DMS53 (cell line): ENCODE measurements around the gene PPP1R37.

ENCODE experiments used
- DNase-seq: peaks from one replicate; lab custom pipeline; 2025; lab: John Stamatoyannopoulos, UW

Gene PPP1R37

DNA sequence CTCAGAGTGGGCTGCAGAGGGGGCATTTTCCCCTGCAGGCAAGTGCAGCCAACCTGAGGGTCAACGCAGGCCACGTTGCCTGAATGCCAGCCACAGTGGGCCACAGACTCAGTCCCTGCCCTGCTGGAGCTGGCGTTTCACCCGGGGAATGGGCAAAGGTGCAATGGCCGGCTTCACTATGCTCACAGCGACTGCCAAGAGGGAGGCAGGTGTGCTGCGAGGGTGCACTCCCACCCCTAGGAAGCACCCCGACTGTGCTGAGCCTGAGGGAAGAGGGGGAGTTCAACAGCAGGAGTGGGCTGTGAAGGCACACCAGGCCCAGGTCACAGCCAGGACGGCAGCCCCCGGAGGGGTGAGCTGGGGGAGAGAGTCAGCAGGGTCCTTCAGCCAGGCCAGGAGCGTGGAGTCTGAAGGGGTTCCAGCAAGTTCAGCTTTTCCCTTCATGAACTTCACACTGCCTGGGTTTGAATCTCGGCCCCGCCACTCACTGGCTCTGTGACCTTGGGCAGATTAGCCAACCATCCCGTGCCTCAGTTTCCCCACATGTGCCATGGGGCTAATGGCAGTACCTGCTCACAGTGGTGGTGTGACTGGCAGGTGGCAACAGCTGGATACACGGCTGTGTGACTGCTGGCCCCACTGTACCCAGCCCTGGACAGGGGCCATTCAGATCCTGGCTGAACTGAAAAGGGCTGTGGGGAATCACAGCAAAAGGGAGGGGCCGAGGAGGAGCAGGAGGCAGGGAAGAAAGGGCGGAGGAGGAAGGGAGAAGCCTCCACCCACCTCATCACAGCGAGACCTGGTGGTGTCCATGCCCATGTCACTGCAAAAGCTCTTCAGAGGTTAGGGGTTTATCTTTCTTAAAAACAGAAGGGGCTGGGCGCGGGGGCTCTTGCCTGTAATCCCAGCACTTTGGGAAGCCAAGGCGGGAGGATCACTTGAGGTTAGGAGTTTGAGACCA lies 77.4 kb downstream of the PPP1R37 start:
- DNase-seq = no peak

DNA sequence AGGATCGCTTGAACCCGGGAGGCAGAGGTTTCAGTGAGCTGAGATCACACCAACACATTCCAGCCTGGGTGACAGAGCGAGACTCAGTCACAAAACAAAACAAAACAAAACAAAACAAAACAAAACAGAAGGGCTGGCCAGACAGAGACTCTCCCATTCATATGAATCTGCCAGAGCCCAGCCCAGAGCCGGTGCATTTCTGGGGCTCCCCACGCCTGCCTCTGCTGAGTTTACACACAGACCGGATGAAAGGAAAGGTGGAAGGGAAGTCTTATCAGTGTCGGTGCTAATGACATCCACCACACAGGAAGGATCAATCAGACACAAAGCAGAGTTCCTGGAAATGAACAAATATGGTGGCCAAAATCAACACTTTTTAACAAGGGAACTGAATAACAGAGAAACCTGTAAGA lies 78.2 kb downstream of the PPP1R37 start:
- no peak for DNase-seq

DNA sequence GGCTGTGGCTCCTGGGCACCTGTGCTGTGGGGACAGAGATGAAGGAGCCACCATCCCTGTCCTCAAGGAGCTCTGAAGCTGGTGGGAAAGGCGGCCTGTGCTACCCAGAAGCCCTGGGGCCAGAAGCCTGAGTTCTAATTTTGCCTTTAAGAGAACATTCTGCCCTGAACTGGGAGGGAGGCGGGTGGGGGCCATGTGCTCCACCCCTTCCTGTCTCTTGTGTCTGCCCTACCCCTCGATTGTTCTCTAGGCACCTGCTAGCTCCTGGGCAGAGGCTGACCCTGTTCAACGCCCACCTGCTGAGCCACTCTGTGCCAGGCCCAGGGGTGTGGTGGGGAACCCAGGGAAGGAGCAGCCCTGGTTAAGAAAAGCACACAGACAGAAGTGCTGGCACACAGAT lies 79.2 kb downstream of the PPP1R37 start:
- DNase-seq = no peak

DNA sequence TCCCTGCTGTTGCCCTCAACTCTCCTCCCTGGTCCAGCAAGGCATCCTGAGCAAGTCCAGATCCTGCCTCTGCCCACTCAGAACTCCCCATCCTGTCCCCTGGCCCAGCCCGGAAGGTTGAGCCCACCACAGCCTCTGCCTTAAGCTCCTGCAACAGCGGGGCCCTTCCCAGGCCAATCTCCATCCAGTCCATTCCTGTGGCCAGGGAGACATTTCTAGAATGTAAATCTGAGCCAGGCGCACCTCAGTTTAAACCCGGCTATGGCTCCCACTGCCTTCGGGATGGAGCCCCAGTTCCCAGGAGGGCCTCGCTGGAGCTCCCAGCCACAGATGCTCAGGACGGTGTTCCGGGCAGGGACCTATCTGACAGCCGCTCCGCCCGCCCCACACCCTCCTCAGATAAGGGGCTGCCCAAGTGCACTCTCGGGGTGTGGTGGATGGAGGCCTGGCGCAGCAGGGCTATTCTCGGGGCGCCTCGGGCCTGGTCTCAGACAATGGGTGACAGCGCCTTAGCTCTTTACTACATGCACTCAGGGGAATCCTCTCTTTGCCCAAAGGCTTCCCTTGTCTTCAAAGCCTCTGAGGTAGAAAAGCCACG lies 79.7 kb downstream of the PPP1R37 start:
- no peak for DNase-seq

DNA sequence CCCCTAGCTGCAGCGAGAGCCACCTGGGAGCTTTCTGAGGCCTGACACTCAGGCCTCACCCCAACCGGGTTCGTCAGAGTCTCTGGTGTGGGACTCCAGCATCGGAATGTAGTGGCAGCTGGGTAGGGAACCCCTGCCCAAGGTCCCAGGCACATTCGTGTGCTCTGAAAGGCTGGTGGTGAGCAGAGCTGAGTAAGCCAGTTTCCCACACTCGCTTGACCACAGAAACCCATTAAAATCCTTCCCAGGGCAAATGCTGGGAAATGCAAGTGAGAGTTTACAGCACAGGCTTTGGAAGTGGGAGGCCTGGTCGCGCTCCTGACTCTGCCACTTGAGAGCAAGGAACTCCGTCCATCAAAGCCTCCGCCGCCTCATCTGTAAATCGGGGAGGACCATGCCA lies 80.8 kb downstream of the PPP1R37 start:
- DNase-seq = no peak

DNA sequence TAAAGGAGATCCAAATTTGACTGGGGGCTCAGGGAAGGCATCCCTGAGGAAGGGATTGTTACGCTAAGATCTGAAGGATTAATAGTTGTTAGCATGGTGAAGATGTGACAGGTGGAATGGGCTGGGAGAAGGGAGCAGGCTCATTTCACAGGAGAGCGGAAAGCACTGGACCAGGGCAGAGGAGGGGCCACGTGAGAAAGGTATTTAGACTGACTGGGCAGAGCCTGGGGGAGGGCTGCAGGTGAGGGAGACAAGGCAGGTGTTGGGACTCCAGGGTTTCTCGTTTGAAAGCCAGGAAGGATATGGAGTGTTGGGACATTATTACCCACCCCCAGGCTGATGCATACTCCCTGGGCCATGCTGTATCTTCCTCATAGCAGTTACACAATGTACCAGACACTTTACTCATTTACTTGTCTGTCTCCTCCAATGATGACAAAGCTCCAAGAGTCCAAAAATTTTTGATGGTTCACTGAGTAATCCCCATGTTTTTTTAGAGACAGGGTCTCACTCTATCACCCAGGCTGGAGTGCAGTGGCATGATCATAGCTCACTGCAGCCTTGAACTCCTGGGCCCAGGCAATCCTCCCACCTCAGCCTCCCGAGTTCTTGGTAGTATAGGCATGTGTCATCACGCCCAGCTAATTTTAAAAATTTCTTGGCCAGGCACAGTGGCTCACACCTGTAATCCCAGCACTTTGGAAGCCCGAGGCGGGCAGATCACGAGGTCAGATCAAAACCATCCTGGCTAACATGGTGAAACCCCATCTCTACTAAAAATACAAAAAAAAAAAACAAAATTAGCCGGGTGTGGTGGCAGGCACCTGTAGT lies 82.8 kb downstream of the PPP1R37 start:
- DNase-seq = no peak

DNA sequence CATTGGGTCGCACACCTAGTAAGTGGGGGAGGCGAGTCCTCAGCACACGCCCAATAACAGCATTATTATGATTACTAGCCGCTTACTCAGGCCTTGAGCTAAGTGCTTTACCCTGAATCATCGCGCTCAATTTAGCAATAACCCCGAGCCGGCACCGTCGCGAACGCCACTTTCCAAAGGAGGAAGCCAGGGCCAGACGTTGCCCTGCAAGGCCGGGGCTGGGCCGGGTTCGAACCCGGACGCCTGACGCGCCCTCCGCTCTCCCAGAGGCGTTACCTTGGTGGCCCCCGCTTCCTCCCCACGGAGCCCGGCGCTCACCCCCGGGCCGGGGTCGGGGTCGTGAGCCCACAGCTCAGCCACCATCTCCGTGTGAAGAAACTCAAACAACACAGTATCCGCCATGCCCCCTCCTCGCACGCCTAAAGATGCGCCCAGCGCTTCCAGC lies 84.9 kb downstream of the PPP1R37 start, which contains the start of gene TRAPPC6A:
TRAPPC6A (minus strand) TSS at position 421 of the 445 bp plus-strand sequence; CDS start at position 402, 19 bp downstream.
- peak; percentile 81 for DNase-seq

DNA sequence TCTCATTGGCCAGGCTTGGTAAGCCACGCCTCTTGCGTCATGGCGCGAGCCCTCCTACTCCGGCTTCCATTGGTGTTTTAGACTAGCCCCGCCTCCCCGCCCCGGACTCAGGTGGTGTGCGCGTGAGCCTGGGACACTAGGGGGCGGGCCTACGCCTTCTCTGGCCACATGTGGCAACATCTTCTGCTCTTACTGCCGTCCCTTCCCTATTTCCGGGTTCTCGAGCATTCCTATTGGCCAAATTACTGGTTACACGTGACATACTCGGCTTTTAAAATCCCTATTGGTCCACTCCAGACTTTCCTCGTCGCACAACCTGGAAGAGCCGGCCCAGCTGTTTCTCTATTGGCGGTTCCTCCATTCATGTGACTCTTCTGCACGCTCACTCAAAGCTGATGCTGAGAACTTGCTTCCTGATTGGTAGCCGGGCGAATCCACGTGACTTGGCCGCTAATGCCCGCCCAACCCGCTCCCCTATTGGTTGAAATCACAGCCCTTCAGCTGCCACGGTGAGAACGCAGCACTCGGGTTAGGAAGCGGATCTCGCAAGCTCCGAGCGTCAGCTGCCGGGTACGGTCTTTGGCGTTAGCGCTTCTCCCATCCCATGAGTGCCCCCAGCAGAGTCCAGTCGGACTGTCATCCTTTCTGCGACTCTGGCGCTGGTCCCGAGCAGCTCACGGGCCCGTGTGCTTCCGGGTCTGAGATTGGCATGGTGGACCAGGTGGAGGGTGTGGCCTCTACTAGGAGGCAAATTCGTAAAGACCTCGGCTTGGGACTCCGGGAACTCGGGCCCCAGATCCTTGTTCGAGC lies 85.5 kb downstream of the PPP1R37 start, which contains the start of gene BLOC1S3:
BLOC1S3 (plus strand) TSS at position 523 of the 810 bp plus-strand sequence. CDS start 513 bp downstream, outside the sequence.
- peak; percentile 100 for DNase-seq

DNA sequence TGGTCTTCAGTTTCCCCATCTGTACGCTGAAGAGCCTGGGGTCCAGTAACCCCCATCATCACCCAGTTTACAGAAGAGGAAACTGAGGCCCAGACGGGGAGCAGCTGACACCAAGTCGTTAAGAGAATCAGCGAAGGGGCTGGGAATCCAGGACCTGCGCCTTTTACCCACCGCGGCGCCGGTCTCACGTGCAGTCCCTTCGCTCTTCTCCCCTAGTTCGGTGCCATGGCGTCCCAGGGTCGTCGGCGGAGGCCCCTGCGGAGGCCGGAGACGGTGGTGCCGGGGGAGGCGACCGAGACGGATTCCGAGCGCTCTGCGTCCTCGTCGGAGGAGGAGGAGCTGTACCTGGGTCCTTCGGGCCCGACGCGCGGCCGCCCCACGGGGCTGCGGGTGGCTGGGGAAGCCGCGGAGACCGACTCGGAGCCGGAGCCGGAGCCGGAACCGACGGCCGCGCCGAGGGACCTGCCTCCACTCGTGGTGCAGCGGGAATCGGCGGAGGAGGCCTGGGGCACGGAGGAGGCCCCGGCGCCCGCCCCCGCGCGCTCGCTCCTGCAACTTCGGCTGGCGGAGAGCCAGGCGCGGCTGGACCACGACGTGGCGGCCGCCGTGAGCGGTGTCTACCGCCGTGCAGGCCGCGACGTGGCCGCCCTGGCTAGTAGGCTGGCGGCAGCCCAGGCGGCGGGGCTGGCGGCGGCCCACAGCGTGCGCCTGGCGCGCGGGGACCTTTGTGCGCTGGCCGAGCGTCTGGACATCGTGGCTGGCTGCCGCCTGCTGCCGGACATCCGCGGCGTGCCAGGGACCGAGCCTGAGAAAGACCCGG lies 86.3 kb downstream of the PPP1R37 start:
- peak; percentile 63 for DNase-seq

DNA sequence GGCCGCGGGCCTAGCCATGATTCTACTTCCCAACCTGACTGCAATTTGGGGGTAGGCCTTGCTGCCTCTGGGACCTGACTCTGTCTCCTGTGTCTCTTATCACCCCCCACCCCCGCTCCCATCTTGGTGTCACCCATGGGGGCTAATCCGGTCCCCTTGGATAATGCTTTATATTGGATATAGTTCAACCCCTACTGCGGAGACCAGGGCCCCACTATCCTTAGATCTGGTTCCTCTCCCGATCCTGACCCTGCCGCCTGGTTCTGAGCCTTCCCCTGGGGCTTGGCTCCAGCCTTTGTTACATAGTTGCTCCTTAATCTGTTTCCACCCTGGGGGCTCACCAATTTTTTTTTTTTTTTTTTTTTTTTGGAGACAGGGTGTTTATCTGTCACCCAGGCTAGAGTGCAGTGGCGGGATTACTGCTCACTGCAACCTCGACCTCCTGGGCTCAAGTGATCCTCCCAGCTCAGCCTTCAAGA lies 87.0 kb downstream of the PPP1R37 start:
- DNase-seq = no peak

DNA sequence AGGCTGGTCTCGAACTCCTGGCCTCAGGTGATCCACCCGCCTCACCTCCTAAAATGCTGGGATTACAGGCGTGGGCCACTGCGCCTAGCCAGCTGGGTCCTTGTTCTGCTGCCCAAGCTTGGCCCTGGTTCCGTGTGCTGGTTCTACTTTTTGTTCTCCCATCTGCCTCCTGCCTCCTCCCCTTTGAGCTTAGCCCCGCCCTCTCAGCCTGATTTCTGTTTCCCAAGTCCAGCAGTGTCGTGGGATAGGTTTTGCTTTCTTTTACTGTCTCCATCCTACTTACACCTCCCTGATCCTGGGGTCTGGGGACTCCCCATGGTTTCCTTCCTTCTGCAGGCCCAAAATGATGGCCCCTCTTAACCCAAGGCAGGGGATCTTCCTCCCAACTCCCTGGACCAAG lies 88.0 kb downstream of the PPP1R37 start:
- no peak for DNase-seq

DNA sequence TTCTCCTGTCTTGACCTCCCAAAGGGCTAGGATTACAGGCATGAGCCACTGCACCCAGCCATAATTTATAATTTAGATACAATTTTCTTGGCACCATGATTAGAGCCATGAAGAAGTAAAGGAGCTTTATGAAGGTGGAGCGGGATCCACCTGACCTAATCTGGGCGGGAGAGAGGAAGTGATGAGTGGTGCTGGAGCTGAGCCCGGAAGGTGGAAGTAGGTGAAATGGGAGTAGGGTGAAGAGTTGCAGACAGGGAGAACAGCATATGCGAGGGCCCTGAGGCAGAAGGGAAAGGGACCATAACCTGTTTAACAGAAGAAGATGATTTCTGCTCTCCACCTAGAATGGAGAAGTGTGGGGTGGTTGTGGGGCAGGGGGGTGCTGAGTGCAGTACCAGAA lies 89.8 kb downstream of the PPP1R37 start:
- no peak for DNase-seq

DNA sequence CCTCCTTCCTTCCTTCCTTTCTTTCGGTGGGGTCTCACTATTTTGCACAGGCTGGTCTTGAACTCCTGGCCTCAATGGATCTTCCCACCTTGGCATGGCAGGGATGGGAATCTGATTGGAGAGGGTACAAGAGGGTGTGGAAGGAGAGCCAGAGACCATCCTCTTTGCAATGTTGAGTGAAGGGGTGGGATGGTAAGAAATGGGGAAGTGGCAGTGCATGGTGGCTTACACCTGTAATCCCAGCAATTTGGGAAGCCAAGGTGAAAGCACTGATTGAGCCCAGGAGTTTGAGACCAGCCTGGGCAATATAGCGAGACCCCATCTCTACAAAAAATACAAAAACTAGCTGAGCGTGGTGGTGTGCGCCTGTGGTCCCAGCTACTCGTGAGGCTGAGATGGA lies 91.1 kb downstream of the PPP1R37 start:
- DNase-seq = no peak

DNA sequence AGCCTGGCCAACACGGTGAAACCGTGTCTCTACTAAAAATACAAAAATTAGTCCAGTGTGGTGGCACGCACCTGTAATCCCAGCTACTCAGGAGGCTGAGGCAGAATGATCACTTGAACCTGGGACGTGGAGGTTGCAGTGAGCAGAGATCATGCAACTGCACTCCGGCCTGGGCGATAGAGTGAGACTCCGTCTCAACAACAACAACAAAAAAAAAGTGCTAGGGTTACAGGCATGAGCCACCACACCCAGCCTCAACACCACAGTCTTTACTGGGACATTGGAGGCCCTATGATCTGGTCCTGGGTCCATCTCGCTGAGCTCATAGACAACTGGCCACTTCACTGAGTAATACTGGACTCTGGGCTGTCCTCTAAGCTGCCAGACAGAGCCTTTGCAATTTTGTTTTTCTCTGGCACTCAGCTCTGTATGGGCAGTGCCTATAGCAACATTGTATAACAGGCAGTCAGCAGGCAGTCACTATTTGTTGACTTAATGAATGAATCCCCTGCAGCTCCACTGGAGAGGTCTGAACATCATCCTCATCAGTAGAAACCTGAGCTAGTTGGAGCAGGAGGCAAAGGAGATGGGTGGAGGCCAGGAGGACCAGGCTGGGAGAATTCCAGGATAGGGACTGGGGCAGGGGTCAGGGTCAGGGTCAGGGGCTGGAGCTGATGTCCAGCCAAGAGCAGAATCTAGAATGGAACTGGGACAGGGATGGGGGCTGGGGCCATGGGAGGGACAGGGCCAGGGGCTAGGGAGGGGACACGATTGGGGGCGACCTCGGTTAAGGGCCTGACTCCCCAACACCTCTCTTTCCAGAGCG lies 93.7 kb downstream of the PPP1R37 start:
- DNase-seq = peak; percentile 42

DNA sequence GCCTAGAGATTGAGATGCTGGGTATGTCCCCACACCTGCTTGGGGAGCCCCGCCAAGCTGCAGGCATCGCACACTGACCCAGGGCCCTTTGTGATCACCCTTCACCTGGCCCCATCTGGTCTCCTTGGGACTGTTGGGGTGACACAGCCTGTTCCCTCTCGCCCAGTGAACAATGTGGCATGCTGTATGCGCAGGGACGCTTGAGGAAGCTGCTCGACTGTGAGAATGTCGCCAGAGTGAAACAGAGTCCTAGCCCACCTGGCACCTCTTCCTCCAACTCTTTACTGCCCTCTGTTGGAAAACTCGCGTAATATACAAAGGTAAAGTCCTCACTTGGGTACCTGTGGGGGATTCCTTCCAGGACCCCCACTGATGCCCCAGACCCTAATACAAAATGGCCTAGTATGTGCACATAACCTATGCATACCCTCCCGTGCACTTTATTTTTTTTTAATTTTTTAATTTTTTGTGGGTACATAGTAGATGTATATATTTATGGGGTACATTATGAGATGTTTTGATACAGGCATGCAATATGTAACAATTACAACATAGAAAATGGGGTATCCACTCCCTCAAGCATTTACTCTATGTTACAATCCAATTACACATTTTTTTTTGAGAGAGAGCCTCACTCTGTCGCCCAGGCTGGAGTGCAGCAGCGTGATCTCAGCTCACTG lies 94.6 kb downstream of the PPP1R37 start:
- peak; percentile 60 for DNase-seq

DNA sequence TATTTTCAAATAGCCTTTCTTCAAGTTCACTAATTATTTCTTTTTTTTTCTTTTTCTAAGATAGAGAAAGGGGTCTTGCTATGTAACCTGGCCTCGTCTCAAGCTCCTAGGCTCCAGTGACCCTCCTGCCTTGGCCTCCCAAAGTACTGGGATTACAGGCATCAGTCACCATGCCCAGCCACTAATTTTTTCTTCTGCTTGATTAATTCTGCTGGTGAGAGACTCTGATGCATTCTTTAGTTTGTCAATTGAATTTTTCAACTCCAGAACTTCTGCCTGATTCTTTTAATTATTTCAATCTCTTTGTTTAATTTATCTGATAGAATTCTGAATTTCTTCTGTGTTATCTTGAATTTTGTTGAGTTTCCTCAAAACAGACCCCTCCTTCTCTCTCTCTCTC lies 97.0 kb downstream of the PPP1R37 start:
- DNase-seq = no peak

DNA sequence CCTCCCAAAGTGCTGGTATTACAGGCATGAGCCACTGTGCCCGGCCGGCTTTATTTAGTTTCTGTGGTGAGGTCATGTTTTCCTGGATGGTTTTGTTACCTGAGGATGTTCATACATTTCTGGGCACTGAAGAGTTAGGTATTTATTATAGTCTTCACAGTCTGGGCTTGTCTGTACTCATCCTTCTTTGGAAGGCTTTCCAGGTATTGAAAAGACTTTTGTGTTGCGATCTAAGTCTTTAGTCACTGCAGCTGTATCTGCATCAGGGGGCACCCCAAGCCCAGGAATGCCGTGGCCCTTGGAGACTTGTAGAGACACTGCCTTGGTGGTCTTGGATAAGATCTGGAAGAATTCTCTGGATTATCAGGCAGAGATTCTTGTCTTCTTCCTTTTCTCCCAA lies 98.4 kb downstream of the PPP1R37 start:
- DNase-seq = no peak

DNA sequence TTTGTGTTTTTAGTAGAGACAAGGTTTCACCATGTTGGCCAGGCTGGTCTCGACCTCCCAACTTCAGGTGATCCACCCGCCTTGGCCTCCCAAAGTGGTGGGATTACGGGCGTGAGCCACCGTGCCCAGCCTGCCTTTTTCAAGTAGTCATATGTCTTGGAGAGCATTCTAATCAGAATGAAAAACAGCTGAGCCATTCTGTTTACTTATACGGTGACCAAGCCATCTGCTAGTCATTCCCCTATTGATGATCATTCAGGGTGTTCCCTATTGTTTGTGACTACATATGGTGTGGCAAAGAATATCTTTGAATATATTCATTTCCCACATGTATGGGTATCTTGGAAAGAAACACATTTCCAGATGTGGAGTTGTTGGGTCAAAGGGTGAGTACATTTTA lies 102.8 kb downstream of the PPP1R37 start:
- DNase-seq = peak; percentile 15
